Lower lobe of right lung (tissue), 2 donors: Measurements from ENCODE around the gene FBXL16. TPM values are rescaled to one million over a fixed set of nuclear protein-coding genes. Genes with fewer than 3 reads are reported as not detected.
A peak's percentile ranks its signal among the peaks of the same experiment; 100 is the strongest.
"Not testable (repeated sequence)": the region's sequence is repeated elsewhere in the genome, so short reads cannot be mapped to it uniquely, and the experiment has no call there.

Experiments
- ATAC-seq, 2 donors: fragments of 200-7000 bp; cut with Tn5 transposase; one replicate each; pipeline ENCODE4 v1.9.1; 2020 to 2022; ENCODE audit warnings: mild to moderate bottlenecking in 2 of 2, moderate library complexity in 2 of 2
- DNase-seq: peaks from one replicate; pipeline ENCODE4 v3.0.0-alpha.2; 2020
- H3K27ac ChIP-seq: fragments of 200-600 bp; one replicate; pipeline ENCODE4 v1.8.0; 2022
- H3K27me3 ChIP-seq: fragments of 200-600 bp; one replicate; pipeline ENCODE4 v1.8.0; 2022; ENCODE audit warnings: low read depth
- H3K36me3 ChIP-seq: fragments of 200-600 bp; one replicate; pipeline ENCODE4 v1.8.0; 2022; ENCODE audit warnings: mild to moderate bottlenecking
- H3K4me1 ChIP-seq: fragments of 200-600 bp; one replicate; pipeline ENCODE4 v1.8.0; 2022
- H3K4me3 ChIP-seq: fragments of 200-600 bp; one replicate; pipeline ENCODE4 v1.8.0; 2022; ENCODE audit warnings: mild to moderate bottlenecking
- H3K9me3 ChIP-seq: fragments of 200-600 bp; one replicate; pipeline ENCODE4 v1.8.0; 2022
- CTCF ChIP-seq: fragments of 200-600 bp; IDR thresholded peaks from one replicate; pipeline ENCODE4 v1.8.0; 2022; ENCODE audit warnings: antibody characterized with exemption, mild to moderate bottlenecking
- intact Hi-C: fragments of 100-400 bp; cut with DNase I; formaldehyde crosslinking; loops from one replicate; pipeline ENCODE4 v1.11.0; 2022
- total RNA-seq: library from RNA; stranded (reverse); fragmentation: NEBNext Ultra II Directional; extraction: Animal tissue kit (Norgen Biotek cat#: 25700); gene quantifications from one replicate; pipeline ENCODE4 v1.2.1, GENCODE V29; 2021
- donor health status: DM: no; HTN: yes; CAD: no; lungs with severe emphysema.

The FBXL16 gene
- total RNA-seq, 1 donor from 2014 or later: 11.0 TPM

- H3K4me3 ChIP-seq: no peak overlapping the region
- H3K9me3 ChIP-seq: no peaks in the 10 kb centered on the region
- intact Hi-C loops: no loop called here
- DNase-seq (no peak), ATAC-seq (no peak)
- no peaks in the 10 kb centered on the region for H3K36me3 ChIP-seq
- peaks cover 44% of the 10 kb centered on the region for H3K4me1 ChIP-seq
- no peak overlapping the region for H3K27ac ChIP-seq
- peaks cover 54% of the 10 kb centered on the region for H3K27me3 ChIP-seq
- TF ChIP-seq CTCF: no peak
These were observed 12.2 kb downstream of the FBXL16 start for GRCh38 chr16:693364-693763.

- H3K4me1 ChIP-seq: peaks cover 44% of the 10 kb centered on the region
- H3K36me3 ChIP-seq: no peaks in the 10 kb centered on the region
- DNase-seq (no peak), ATAC-seq (no peak)
- no peak overlapping the region for H3K27ac ChIP-seq
- H3K9me3 ChIP-seq: no peaks in the 10 kb centered on the region
- intact Hi-C loops: no loop called here
- H3K4me3 ChIP-seq: no peak overlapping the region
- H3K27me3 ChIP-seq: peaks cover 51% of the 10 kb centered on the region
- no peak for TF ChIP-seq CTCF
These were observed 13.1 kb downstream of the FBXL16 start for GRCh38 chr16:692356-693108.

GRCh38 chr16:691242-691641, 14.4 kb downstream of the FBXL16 start:
- H3K4me1 ChIP-seq: peaks cover 41% of the 10 kb centered on the region
- H3K27ac ChIP-seq, H3K9me3 ChIP-seq, H3K4me3 ChIP-seq, DNase-seq, ATAC-seq, intact Hi-C loops: not testable (repeated sequence)
- peaks cover 12% of the 10 kb centered on the region for H3K36me3 ChIP-seq
- H3K27me3 ChIP-seq: peaks cover 41% of the 10 kb centered on the region

GRCh38 chr16:689175-689897, 16.3 kb downstream of the FBXL16 start:
- intact Hi-C loops: no loop called here
- DNase-seq: no peak
- H3K36me3 ChIP-seq: peaks cover 16% of the 10 kb centered on the region
- H3K4me3 ChIP-seq: peak overlapping the region; percentile 90
- peaks cover 24% of the 10 kb centered on the region for H3K27me3 ChIP-seq
- H3K4me1 ChIP-seq: peaks cover 41% of the 10 kb centered on the region
- ATAC-seq: no peak
- no peaks in the 10 kb centered on the region for H3K9me3 ChIP-seq
- TF ChIP-seq CTCF: no peak
- H3K27ac ChIP-seq: peak overlapping the region; percentile 88

GRCh38 chr16:687499-687898, 18.1 kb downstream of the FBXL16 start:
- no peak for TF ChIP-seq CTCF
- Histone ChIP-seq H3K4me1 (peaks cover 52% of the 10 kb centered on the region), H3K27ac (no peak overlapping the region), H3K27me3 (peaks cover 6% of the 10 kb centered on the region), H3K9me3 (no peaks in the 10 kb centered on the region), H3K36me3 (peaks cover 22% of the 10 kb centered on the region), H3K4me3 (no peak overlapping the region)
- intact Hi-C loops: no loop called here
- ATAC-seq (no peak), DNase-seq (no peak)
